ENCODE measurements around the gene SEC11A. TPM values are rescaled to one million over a fixed set of nuclear protein-coding genes. Genes with fewer than 3 reads are reported as not detected.

Gene SEC11A
- total RNA-seq, 1 donor = 202 TPM

- no peak overlapping the region for H3K4me2 ChIP-seq (ENCODE audit: insufficient read depth, low read length)
- H2AFZ ChIP-seq (ENCODE audit: low read length) = no peak overlapping the region
- no peaks in the 10 kb centered on the region for H3K27me3 ChIP-seq (ENCODE audit: insufficient read depth, low read length)
- H3K9me3 ChIP-seq (ENCODE audit: low read depth, low read length) = no peaks in the 10 kb centered on the region
- no peak for DNase-seq (ENCODE audit: insufficient read length, low spot score, missing footprints)
- peaks cover 95% of the 10 kb centered on the region for H3K79me2 ChIP-seq (ENCODE audit: insufficient read depth, low read length)
- peaks cover 19% of the 10 kb centered on the region for H3K36me3 ChIP-seq (ENCODE audit: insufficient read depth, low read length)
- peaks cover 12% of the 10 kb centered on the region for H3K4me1 ChIP-seq (ENCODE audit: insufficient read depth, low read length)
- no peak overlapping the region for H3K27ac ChIP-seq (ENCODE audit: low read depth, low read length)
- TF ChIP-seq CTCF (IDR thresholded peaks at IDR 0.05; ENCODE audit: extremely low read depth, low read depth, low read length) = no peak
- H3K4me3 ChIP-seq (ENCODE audit: insufficient read depth, low read length) = no peak overlapping the region
- H4K20me1 ChIP-seq (ENCODE audit: insufficient read depth, low read length) = peaks cover 80% of the 10 kb centered on the region
Observed at GRCh38 chr15:84762840-84763572, 47.1 kb upstream of the SEC11A start.

GRCh38 chr15:84761607-84762131 is 45.7 kb upstream of the SEC11A start:
- no peak overlapping the region for H2AFZ ChIP-seq (ENCODE audit: low read length)
- peaks cover 99% of the 10 kb centered on the region for H3K79me2 ChIP-seq (ENCODE audit: insufficient read depth, low read length)
- H3K27me3 ChIP-seq (ENCODE audit: insufficient read depth, low read length) = no peaks in the 10 kb centered on the region
- no peak overlapping the region for H3K4me2 ChIP-seq (ENCODE audit: insufficient read depth, low read length)
- peaks cover 10% of the 10 kb centered on the region for H3K36me3 ChIP-seq (ENCODE audit: insufficient read depth, low read length)
- peaks cover 12% of the 10 kb centered on the region for H3K4me1 ChIP-seq (ENCODE audit: insufficient read depth, low read length)
- no peak for DNase-seq (ENCODE audit: insufficient read length, low spot score, missing footprints)
- peaks cover 72% of the 10 kb centered on the region for H4K20me1 ChIP-seq (ENCODE audit: insufficient read depth, low read length)
- no peak overlapping the region for H3K4me3 ChIP-seq (ENCODE audit: insufficient read depth, low read length)
- no peak for TF ChIP-seq CTCF (IDR thresholded peaks at IDR 0.05; ENCODE audit: extremely low read depth, low read depth, low read length)
- no peaks in the 10 kb centered on the region for H3K9me3 ChIP-seq (ENCODE audit: low read depth, low read length)
- H3K27ac ChIP-seq (ENCODE audit: low read depth, low read length) = peak overlapping the region; percentile 23

GRCh38 chr15:84760219-84760618 is 44.3 kb upstream of the SEC11A start:
- H3K4me1 ChIP-seq (ENCODE audit: insufficient read depth, low read length) = peaks cover 7% of the 10 kb centered on the region
- no peak overlapping the region for H2AFZ ChIP-seq (ENCODE audit: low read length)
- no peaks in the 10 kb centered on the region for H3K27me3 ChIP-seq (ENCODE audit: insufficient read depth, low read length)
- H3K4me2 ChIP-seq (ENCODE audit: insufficient read depth, low read length) = no peak overlapping the region
- H4K20me1 ChIP-seq (ENCODE audit: insufficient read depth, low read length) = peaks cover 73% of the 10 kb centered on the region
- H3K79me2 ChIP-seq (ENCODE audit: insufficient read depth, low read length) = peaks cover 100% of the 10 kb centered on the region
- no peaks in the 10 kb centered on the region for H3K9me3 ChIP-seq (ENCODE audit: low read depth, low read length)
- H3K4me3 ChIP-seq (ENCODE audit: insufficient read depth, low read length) = no peak overlapping the region
- no peak for TF ChIP-seq CTCF (IDR thresholded peaks at IDR 0.05; ENCODE audit: extremely low read depth, low read depth, low read length)
- H3K36me3 ChIP-seq (ENCODE audit: insufficient read depth, low read length) = no peaks in the 10 kb centered on the region
- DNase-seq (ENCODE audit: insufficient read length, low spot score, missing footprints) = no peak
- H3K27ac ChIP-seq (ENCODE audit: low read depth, low read length) = no peak overlapping the region

GRCh38 chr15:84759018-84759417 is 43.1 kb upstream of the SEC11A start:
- DNase-seq (ENCODE audit: insufficient read length, low spot score, missing footprints) = no peak
- peaks cover 7% of the 10 kb centered on the region for H3K4me1 ChIP-seq (ENCODE audit: insufficient read depth, low read length)
- TF ChIP-seq CTCF (IDR thresholded peaks at IDR 0.05; ENCODE audit: extremely low read depth, low read depth, low read length) = no peak
- H3K27ac ChIP-seq (ENCODE audit: low read depth, low read length) = no peak overlapping the region
- H3K4me3 ChIP-seq (ENCODE audit: insufficient read depth, low read length) = no peak overlapping the region
- H3K9me3 ChIP-seq (ENCODE audit: low read depth, low read length) = no peaks in the 10 kb centered on the region
- H3K36me3 ChIP-seq (ENCODE audit: insufficient read depth, low read length) = no peaks in the 10 kb centered on the region
- H3K79me2 ChIP-seq (ENCODE audit: insufficient read depth, low read length) = peaks cover 100% of the 10 kb centered on the region
- H2AFZ ChIP-seq (ENCODE audit: low read length) = no peak overlapping the region
- peaks cover 76% of the 10 kb centered on the region for H4K20me1 ChIP-seq (ENCODE audit: insufficient read depth, low read length)
- H3K27me3 ChIP-seq (ENCODE audit: insufficient read depth, low read length) = no peaks in the 10 kb centered on the region
- no peak overlapping the region for H3K4me2 ChIP-seq (ENCODE audit: insufficient read depth, low read length)

Data from osteoblast (primary cell).